ENCODE results near the gene MPZL2. TPM values are rescaled to one million over a fixed set of nuclear protein-coding genes. Genes with fewer than 3 reads are reported as not detected.

MPZL2 gene
- total RNA-seq, 4 donors from 2014 or later = 6.6 to 31.6 (median 13.9) TPM

DNA sequence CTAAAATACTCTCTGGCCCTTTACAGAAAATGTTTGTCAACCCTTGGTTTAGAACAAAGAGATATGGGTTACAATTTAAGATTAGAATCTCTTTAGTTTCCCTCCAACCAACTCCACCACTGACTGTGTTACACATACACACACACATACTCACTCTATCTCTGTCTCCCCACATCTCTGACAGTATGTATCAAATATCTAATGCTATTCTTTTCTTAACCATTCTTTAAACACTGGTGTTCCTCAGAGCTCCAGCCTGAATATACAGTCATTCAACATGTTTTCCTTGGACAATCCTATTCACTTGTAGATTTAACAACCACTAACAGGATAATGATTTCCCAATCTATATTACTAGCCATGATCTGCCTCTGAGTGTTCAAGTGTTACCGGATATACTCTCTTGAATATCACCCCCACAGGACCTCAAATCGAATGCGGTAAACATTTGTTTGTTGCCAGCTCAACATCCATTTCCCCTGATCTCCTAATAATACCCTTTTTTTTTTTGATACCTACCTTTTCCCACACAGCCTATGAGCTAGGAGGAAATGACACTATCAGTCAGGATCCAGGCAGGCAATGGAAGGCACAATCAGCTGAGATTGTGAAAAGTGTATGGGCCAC is 18.0 kb downstream of the MPZL2 start:
- H3K36me3 ChIP-seq = no peaks in the 10 kb centered on the region
- H3K27ac ChIP-seq (replicated peaks in 1 of 4) = no peak overlapping the region
- WGBS = 87% methylated on average over 3 of the region's 3 CpGs
- TF ChIP-seq EP300 (IDR thresholded peaks at IDR 0.05) (no peak), POLR2AphosphoS5 (IDR thresholded peaks at IDR 0.05) (no peak), POLR2A (IDR thresholded peaks at IDR 0.05; ENCODE audit: low read depth) (no peak)
- TF ChIP-seq, protein P1, sequence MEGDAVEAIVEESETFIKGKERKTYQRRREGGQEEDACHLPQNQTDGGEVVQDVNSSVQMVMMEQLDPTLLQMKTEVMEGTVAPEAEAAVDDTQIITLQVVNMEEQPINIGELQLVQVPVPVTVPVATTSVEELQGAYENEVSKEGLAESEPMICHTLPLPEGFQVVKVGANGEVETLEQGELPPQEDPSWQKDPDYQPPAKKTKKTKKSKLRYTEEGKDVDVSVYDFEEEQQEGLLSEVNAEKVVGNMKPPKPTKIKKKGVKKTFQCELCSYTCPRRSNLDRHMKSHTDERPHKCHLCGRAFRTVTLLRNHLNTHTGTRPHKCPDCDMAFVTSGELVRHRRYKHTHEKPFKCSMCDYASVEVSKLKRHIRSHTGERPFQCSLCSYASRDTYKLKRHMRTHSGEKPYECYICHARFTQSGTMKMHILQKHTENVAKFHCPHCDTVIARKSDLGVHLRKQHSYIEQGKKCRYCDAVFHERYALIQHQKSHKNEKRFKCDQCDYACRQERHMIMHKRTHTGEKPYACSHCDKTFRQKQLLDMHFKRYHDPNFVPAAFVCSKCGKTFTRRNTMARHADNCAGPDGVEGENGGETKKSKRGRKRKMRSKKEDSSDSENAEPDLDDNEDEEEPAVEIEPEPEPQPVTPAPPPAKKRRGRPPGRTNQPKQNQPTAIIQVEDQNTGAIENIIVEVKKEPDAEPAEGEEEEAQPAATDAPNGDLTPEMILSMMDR (IDR thresholded peaks at IDR 0.05) = no peak
- intact Hi-C loops (cut with DNase I) = no loop called here
- no peak for DNase-seq (ENCODE audit: extremely low spot score)
- no peaks in the 10 kb centered on the region for H3K9me3 ChIP-seq
- H3K27me3 ChIP-seq = peaks cover 0 to 11% (median 0%) of the 10 kb centered on the region in 4 donors
- no peak overlapping the region for H3K4me3 ChIP-seq
- peaks cover 8 to 10% (median 9%) of the 10 kb centered on the region in 4 donors for H3K4me1 ChIP-seq

DNA sequence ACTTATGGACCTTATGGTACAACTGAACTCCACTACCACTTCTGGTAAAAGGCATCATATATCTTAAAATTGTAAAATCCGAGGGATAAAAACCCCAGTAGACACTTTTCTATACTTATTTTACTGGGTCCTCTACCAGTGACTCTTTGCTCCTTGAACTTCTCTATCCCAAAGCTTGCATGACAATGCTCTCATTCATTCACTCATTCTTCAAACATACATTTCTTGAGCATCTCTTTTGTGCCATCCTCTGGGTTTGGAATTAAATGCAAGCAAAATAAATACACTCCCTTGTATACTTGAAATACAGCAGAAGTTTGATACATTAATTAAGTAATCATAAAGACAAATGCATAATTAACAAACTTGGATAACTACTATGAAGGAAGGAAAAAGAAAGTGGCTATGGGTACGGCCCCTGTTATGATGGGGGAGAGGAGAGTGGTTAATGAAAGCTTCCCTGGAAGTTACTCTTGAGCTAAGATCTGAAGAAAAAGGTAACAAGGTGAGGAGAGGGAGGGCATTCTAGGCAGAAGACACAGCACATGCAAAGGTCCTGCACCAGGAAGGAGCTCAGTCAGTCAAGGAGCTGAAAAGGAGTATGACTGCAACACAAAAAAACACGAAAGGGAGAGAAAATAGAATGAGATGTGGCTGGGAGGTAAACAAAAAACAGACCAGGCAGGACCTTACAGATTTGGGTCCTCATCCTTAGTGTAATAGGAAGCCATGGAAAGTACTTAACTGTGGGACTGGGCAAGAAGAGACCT is 19.9 kb downstream of the MPZL2 start:
- Histone ChIP-seq H3K4me3 (no peak overlapping the region), H3K27ac (replicated peaks in 1 of 4) (no peak overlapping the region), H3K27me3 (peaks cover 0 to 10% (median 0%) of the 10 kb centered on the region in 4 donors), H3K36me3 (no peaks in the 10 kb centered on the region), H3K9me3 (no peaks in the 10 kb centered on the region), H3K4me1 (peaks cover 11 to 20% (median 15%) of the 10 kb centered on the region in 4 donors)
- WGBS = 81% methylated on average over 3 of the region's 3 CpGs
- no peak for TF ChIP-seq EP300 (IDR thresholded peaks at IDR 0.05)
- no peak for TF ChIP-seq POLR2A (IDR thresholded peaks at IDR 0.05; ENCODE audit: low read depth)
- TF ChIP-seq, protein P1 (IDR thresholded peaks at IDR 0.05) = no peak
- intact Hi-C loops (cut with DNase I) = no loop called here
- no peak for DNase-seq (ENCODE audit: extremely low spot score)

DNA sequence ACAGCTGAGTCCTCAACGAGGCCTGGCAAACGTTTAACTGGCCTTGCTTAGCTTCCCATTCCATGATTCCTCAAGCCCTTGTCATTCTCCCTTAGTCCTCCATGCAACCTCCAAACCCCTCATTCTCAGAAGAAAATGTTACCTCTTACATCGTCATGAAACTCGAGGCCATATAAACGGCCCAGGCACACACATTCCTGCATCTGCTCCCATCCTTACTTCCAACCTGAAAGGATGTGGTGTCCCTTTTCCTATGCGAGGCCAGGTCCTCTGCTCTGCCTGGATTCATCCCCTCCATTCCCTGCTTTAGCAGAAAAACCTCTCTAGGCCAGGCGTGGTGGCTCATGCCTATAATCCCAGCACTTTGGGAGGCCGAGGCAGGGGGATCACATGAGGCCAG is 20.9 kb downstream of the MPZL2 start:
- Histone ChIP-seq H3K27me3 (peaks cover 0 to 7% (median 0%) of the 10 kb centered on the region in 4 donors), H3K4me3 (no peak overlapping the region), H3K27ac (replicated peaks in 1 of 4) (no peak overlapping the region), H3K9me3 (no peaks in the 10 kb centered on the region), H3K4me1 (peaks cover 11 to 20% (median 17%) of the 10 kb centered on the region in 4 donors), H3K36me3 (no peaks in the 10 kb centered on the region)
- intact Hi-C loops (cut with DNase I) = no loop called here
- no peak for DNase-seq (ENCODE audit: extremely low spot score)
- WGBS = 86% methylated on average over 7 of the region's 8 CpGs
- TF ChIP-seq, protein P1 (IDR thresholded peaks at IDR 0.05) = no peak
- no peak for TF ChIP-seq POLR2AphosphoS5 (IDR thresholded peaks at IDR 0.05)
- no peak for TF ChIP-seq POLR2A (IDR thresholded peaks at IDR 0.05; ENCODE audit: low read depth)
- no peak for TF ChIP-seq EP300 (IDR thresholded peaks at IDR 0.05)

DNA sequence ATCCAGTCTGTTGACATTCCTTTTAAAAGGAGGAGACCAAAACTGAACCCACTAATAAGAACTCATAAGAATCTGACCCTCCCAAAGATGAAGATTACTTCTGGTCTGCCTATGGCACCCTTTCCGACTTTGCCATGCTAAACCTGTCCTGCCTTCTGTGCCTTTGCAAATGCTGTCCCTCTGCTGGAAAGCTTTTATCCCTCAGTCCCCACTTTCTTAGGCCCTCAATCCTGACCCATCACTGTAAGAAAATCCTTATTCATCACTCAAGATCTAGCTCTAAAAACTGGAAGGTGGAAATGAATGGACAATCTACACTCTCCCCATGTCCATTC is 22.4 kb downstream of the MPZL2 start:
- Histone ChIP-seq H3K4me1 (peaks cover 11 to 20% (median 17%) of the 10 kb centered on the region in 4 donors), H3K36me3 (no peaks in the 10 kb centered on the region), H3K27me3 (no peaks in the 10 kb centered on the region), H3K27ac (replicated peaks in 1 of 4) (peak overlapping the region; percentile 20 to 69 (median 54)), H3K9me3 (no peaks in the 10 kb centered on the region), H3K4me3 (no peak overlapping the region)
- TF ChIP-seq POLR2A (IDR thresholded peaks at IDR 0.05; ENCODE audit: low read depth) = no peak
- no peak for TF ChIP-seq EP300 (IDR thresholded peaks at IDR 0.05)
- TF ChIP-seq, protein P1 (IDR thresholded peaks at IDR 0.05) = no peak
- TF ChIP-seq POLR2AphosphoS5 (IDR thresholded peaks at IDR 0.05) = no peak
- no peak for DNase-seq (ENCODE audit: extremely low spot score)
- intact Hi-C loops (cut with DNase I) = no loop called here
- 79% methylated on average over 1 of the region's 1 CpG for WGBS
